HepG2 (cell line): ENCODE data around the gene SEPTIN10. TPM values are rescaled to one million over a fixed set of nuclear protein-coding genes. Genes with fewer than 3 reads are reported as not detected.

Experiments
- CEBPZ ChIP-seq: IDR thresholded peaks from 2 replicates; pipeline ENCODE4 v1.6.1; 2012; ENCODE audit warnings: low read length, improper control_type of control experiment
- EZH2 ChIP-seq: conservative IDR thresholded peaks from 2 replicates; pipeline ENCODE4 v1.6.1; 2012; ENCODE audit warnings: mild to moderate bottlenecking, low read depth, low read length, moderate library complexity
- NFYC ChIP-seq: IDR thresholded peaks from 2 replicates; pipeline ENCODE4 v1.6.1; 2016; ENCODE audit warnings: missing genetic modification reagents, missing compliant biosample characterization
- ZNF275 ChIP-seq: sonication (generic); formaldehyde crosslinking; IDR thresholded peaks from 2 replicates; pipeline ENCODE4 v1.8.0; 2022; ENCODE audit warnings: missing genetic modification reagents, mild to moderate bottlenecking, inconsistent platforms, borderline replicate concordance
- ZNF574 ChIP-seq: sonication (generic); formaldehyde crosslinking; IDR thresholded peaks from 2 replicates; pipeline ENCODE4 v1.4.0; 2020; ENCODE audit warnings: missing genetic modification reagents
- ZNF589 ChIP-seq: sonication (generic); formaldehyde crosslinking; conservative IDR thresholded peaks from 2 replicates; pipeline ENCODE4 v1.8.0; 2022; ENCODE audit warnings: mild to moderate bottlenecking, moderate library complexity, missing genetic modification reagents
- ZNF737 ChIP-seq: sonication (generic); formaldehyde crosslinking; IDR thresholded peaks from 2 replicates; pipeline ENCODE4 v1.5.0; 2020; ENCODE audit warnings: missing genetic modification reagents, mild to moderate bottlenecking, borderline replicate concordance
- polyA plus RNA-seq, 8 experiments: library from polyadenylated mRNA; depleted of rRNA in 3 of 8; stranded (reverse) in 7 of 8; unstranded in 1 of 8; fragments of >200 nt; fragmentation: Illumina TruSeq in 4 of 8; extraction: Trizol in 4 of 8; gene quantifications; 2 replicates each; pipeline versions ENCODE4 v1.2.1 to v1.2.3, GENCODE V29; 2011 to 2016; ENCODE audit warnings: low read depth in 4 of 8, missing spikeins in 1 of 8, mixed read lengths in 1 of 8; ENCODE audit not compliant: insufficient read depth in 1 of 8
- total RNA-seq, 5 experiments: library from RNA; depleted of rRNA; stranded (reverse); fragments of >200 nt; fragmentation: Illumina TruSeq; extraction: Trizol; gene quantifications; 2 replicates each; pipeline ENCODE4 v1.2.3, GENCODE V29; 2016; ENCODE audit warnings: low read depth in 1 of 5
- TF ChIP-seq, protein P1 (sequence below): sonication (generic); formaldehyde crosslinking; IDR thresholded peaks from 2 replicates; pipeline ENCODE4 v1.4.0; 2020; ENCODE audit warnings: missing genetic modification reagents, borderline replicate concordance
- TF ChIP-seq, protein P2 (sequence below): sonication (generic); formaldehyde crosslinking; IDR thresholded peaks from 2 replicates; pipeline ENCODE4 v1.4.0; 2020; ENCODE audit warnings: missing genetic modification reagents, mild to moderate bottlenecking, borderline replicate concordance
- TF ChIP-seq, protein P3 (sequence below): sonication (generic); formaldehyde crosslinking; conservative IDR thresholded peaks from 2 replicates; pipeline ENCODE4 v1.8.0; 2022; ENCODE audit warnings: mild to moderate bottlenecking, moderate library complexity, missing genetic modification reagents

The SEPTIN10 gene
- total and polyA plus RNA-seq, 2 of the 13 experiments (the other 11 are each of a cell fraction or from before 2014, with no cell fraction given) = 45.8 to 67.5 TPM

DNA sequence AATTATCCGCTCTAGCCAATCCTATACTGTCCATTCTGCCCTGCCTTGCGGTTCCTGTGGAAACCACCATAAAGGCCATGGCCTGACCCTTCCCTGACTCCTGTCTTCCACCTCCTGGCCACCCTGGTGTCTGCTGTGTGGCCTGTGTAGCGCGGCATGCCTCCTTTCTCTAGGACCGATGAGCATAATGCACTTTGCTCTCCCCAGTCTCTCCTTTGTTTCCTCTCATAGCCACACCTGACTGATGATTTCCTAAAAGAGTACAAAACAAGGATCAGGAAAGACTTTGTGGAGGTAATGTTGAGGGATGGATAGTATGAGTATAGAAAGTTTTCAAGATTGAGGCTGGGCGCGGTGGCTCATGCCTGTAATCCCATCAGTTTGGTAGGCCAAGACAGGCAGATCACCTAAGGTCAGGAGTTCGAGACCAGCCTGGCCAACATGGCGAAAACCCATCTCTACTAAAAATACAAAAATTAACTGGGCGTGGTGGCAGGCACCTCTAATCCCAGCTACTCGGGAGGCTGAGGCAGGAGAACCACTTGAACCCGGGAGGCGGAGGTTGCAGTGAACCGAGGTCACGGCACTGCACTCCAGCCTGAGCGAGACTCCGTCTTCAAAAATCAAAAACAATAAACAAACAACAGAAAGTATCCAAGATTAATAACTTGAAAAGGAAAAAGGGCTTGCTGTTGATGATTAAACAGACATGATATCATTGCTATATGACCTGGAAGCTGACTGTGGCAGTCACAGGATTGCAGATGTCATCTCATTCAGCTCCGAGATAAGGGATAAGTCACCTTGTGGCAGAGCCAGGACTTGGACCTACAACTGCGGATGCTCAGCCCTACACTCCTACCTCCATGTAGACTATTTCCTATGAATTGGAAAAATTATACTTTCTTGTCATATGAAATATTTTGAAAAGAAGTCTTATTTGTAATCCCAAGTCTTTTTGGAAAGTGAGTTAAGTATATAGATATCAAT is 17.0 kb upstream of the SEPTIN10 start (continued):
- TF ChIP-seq, protein P1, sequence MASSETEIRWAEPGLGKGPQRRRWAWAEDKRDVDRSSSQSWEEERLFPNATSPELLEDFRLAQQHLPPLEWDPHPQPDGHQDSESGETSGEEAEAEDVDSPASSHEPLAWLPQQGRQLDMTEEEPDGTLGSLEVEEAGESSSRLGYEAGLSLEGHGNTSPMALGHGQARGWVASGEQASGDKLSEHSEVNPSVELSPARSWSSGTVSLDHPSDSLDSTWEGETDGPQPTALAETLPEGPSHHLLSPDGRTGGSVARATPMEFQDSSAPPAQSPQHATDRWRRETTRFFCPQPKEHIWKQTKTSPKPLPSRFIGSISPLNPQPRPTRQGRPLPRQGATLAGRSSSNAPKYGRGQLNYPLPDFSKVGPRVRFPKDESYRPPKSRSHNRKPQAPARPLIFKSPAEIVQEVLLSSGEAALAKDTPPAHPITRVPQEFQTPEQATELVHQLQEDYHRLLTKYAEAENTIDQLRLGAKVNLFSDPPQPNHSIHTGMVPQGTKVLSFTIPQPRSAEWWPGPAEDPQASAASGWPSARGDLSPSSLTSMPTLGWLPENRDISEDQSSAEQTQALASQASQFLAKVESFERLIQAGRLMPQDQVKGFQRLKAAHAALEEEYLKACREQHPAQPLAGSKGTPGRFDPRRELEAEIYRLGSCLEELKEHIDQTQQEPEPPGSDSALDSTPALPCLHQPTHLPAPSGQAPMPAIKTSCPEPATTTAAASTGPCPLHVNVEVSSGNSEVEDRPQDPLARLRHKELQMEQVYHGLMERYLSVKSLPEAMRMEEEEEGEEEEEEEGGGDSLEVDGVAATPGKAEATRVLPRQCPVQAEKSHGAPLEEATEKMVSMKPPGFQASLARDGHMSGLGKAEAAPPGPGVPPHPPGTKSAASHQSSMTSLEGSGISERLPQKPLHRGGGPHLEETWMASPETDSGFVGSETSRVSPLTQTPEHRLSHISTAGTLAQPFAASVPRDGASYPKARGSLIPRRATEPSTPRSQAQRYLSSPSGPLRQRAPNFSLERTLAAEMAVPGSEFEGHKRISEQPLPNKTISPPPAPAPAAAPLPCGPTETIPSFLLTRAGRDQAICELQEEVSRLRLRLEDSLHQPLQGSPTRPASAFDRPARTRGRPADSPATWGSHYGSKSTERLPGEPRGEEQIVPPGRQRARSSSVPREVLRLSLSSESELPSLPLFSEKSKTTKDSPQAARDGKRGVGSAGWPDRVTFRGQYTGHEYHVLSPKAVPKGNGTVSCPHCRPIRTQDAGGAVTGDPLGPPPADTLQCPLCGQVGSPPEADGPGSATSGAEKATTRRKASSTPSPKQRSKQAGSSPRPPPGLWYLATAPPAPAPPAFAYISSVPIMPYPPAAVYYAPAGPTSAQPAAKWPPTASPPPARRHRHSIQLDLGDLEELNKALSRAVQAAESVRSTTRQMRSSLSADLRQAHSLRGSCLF (CRISPR knock-in tag) = no peak
- TF ChIP-seq ZNF737 (no peak), NFYC (no peak), CEBPZ (no peak), ZNF275 (CRISPR knock-in tag) (no peak), ZNF574 (CRISPR knock-in tag) (peak; percentile 38; the same call in 1 of the 2 replicates), ZNF589 (CRISPR knock-in tag) (no peak), EZH2 (no peak)
- TF ChIP-seq, protein P2, sequence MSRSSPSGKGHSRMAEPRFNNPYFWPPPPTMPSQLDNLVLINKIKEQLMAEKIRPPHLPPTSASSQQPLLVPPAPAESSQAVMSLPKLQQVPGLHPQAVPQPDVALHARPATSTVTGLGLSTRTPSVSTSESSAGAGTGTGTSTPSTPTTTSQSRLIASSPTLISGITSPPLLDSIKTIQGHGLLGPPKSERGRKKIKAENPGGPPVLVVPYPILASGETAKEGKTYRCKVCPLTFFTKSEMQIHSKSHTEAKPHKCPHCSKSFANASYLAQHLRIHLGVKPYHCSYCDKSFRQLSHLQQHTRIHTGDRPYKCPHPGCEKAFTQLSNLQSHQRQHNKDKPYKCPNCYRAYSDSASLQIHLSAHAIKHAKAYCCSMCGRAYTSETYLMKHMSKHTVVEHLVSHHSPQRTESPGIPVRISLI (CRISPR knock-in tag) = no peak
- TF ChIP-seq, protein P3, sequence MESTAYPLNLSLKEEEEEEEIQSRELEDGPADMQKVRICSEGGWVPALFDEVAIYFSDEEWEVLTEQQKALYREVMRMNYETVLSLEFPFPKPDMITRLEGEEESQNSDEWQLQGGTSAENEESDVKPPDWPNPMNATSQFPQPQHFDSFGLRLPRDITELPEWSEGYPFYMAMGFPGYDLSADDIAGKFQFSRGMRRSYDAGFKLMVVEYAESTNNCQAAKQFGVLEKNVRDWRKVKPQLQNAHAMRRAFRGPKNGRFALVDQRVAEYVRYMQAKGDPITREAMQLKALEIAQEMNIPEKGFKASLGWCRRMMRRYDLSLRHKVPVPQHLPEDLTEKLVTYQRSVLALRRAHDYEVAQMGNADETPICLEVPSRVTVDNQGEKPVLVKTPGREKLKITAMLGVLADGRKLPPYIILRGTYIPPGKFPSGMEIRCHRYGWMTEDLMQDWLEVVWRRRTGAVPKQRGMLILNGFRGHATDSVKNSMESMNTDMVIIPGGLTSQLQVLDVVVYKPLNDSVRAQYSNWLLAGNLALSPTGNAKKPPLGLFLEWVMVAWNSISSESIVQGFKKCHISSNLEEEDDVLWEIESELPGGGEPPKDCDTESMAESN (CRISPR knock-in tag) = peak; percentile 43; the same call in 1 of the 2 replicates
